AG04450 (cell line): ENCODE measurements around the gene SF3A1. TPM values are rescaled to one million over a fixed set of nuclear protein-coding genes. Genes with fewer than 3 reads are reported as not detected.
"Not testable (repeated sequence)": the region's sequence is repeated elsewhere in the genome, so short reads cannot be mapped to it uniquely, and the experiment has no call there.

Source experiments
- CTCF ChIA-PET: fragments of 300-600, 350-600 bp; formaldehyde crosslinking; extraction: SDS; loops from one replicate; lab custom pipeline; 2022; ENCODE audit warnings: antibody characterized with exemption, inconsistent platforms; lab: Charles Lee
- POLR2A ChIA-PET: fragments of 350-600 bp; formaldehyde crosslinking; extraction: SDS; loops from one replicate; lab custom pipeline; 2021; ENCODE audit warnings: antibody characterized with exemption, inconsistent platforms; lab: Yijun Ruan, JAX
- DNase-seq: peaks from one replicate; pipeline ENCODE4 v3.0.0-alpha.2; 2011; ENCODE audit warnings: low read depth, low spot score
- H3K27ac ChIP-seq: one replicate; pipeline ENCODE4 v1.5.1; 2012; ENCODE audit warnings: low read depth, low read length, control low read depth
- H3K27me3 ChIP-seq: one replicate; pipeline ENCODE4 v1.6.0; 2012; ENCODE audit warnings: low read length; ENCODE audit not compliant: control insufficient read depth, insufficient read depth
- H3K4me3 ChIP-seq: 2 replicates; pipeline ENCODE4 v1.5.1; 2011; ENCODE audit warnings: mild to moderate bottlenecking, low read depth, low read length, control low read depth
- H3K9me3 ChIP-seq: 2 replicates; pipeline ENCODE4 v1.5.1; 2012; ENCODE audit warnings: low read length; ENCODE audit not compliant: control insufficient read depth, insufficient read depth
- CTCF ChIP-seq: IDR thresholded peaks from 2 replicates; pipeline ENCODE4 v1.5.1; 2011; ENCODE audit warnings: low read depth, low read length, control low read depth, inconsistent platforms
- polyA plus RNA-seq: library from polyadenylated mRNA; depleted of rRNA; stranded (reverse); fragments of >200 nt; gene quantifications from 2 replicates; pipeline ENCODE4 v1.2.3, GENCODE V29; 2011

The SF3A1 gene
- polyA plus RNA-seq, 1 experiment = 53.1 TPM

GRCh38 chr22:30344447-30345200 is 12.1 kb downstream of the SF3A1 start:
- no peak for DNase-seq
- TF ChIP-seq CTCF = no peak
- CTCF ChIA-PET = no interaction called here
- H3K9me3 ChIP-seq = no peaks in the 10 kb centered on the region; the same call in 1 of the 2 replicates
- no peaks in the 10 kb centered on the region for H3K27me3 ChIP-seq
- no peak overlapping the region for H3K4me3 ChIP-seq
- POLR2A ChIA-PET = no interaction called here
- no peak overlapping the region for H3K27ac ChIP-seq

DNA sequence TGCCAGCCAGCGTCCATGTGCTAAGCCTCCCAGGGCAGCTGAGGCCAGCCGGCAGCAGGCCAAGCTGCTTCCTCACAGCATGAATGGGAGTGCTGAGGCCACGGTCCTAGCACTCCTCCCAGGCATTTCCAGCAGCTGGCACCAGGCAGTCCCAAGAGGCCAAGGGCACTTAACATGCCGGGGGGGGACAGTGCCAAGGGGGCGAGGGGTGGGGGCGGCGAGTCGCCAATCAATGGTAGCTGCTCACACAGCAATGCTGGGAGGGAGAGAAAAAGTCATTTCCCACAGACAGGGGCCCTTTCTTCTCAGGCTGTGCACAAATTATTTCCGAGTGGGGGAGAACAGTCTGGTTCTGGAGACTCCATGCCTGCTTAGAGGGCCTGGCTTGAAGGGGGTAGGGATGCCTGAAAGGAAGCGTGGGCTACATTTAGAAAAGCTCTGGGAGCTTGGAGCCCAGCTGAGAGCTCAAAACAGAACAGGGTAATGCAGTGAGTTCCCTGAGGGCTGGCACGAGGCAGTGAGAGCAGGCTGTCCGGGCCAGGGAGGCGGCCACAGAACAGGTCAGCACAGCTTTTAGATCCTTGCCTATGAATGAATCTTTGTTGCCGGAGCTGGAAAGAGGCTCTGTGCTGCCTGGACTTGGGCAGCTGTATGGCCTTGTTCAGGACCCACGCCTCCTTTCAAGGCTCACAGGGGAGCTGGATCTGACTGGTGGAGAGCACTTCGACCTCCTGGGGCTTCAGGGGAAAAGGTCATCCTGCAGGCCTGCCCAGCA is 15.6 kb downstream of the SF3A1 start:
- no peak for DNase-seq
- H3K4me3 ChIP-seq = no peak overlapping the region
- no peak overlapping the region for H3K27ac ChIP-seq
- H3K9me3 ChIP-seq = no peaks in the 10 kb centered on the region; the same call in 1 of the 2 replicates
- TF ChIP-seq CTCF = no peak
- ChIA-PET POLR2A (no interaction called here), CTCF (no interaction called here)
- H3K27me3 ChIP-seq = no peaks in the 10 kb centered on the region

- no peaks in the 10 kb centered on the region; the same call in 1 of the 2 replicates for H3K9me3 ChIP-seq
- ChIA-PET CTCF (no interaction called here), POLR2A (no interaction called here)
- H3K27ac ChIP-seq = no peak overlapping the region
- H3K27me3 ChIP-seq = no peaks in the 10 kb centered on the region
- DNase-seq = no peak
- no peak overlapping the region for H3K4me3 ChIP-seq
- no peak for TF ChIP-seq CTCF
Measured at GRCh38 chr22:30338802-30339201, 17.9 kb downstream of the SF3A1 start.

DNA sequence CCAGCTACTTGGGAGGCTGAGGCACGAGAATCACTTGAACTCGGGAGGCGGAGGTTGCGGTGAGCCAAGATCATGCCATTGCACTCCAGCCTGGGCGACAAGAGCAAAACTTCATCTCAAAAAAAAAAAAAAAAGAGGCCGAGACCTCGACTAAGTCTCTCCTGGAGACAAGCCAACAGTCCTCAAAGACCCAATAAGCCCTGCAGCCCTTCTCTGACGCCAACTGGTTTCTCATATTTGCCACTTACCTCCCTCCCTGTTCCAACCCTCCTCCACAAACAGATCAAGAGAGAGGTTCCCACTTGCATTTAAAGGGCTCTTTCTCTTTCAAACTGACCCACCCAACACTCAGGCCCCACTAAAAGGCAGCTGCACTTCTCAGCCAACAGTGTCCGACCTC is 18.4 kb downstream of the SF3A1 start:
- POLR2A ChIA-PET = not testable (repeated sequence)

GRCh38 chr22:30337461-30337778 is 19.3 kb downstream of the SF3A1 start:
- CTCF ChIA-PET = interaction anchor here (0.8 kb wide), 1 partner anchor 229 kb away, joined by 3 read pairs; no protein-coding TSS in a partner anchor

More for the DNA sequence above, 18.4 kb downstream of the SF3A1 start:
- not testable (repeated sequence) for H3K4me3 ChIP-seq, H3K27ac ChIP-seq, H3K27me3 ChIP-seq, DNase-seq, H3K9me3 ChIP-seq
- CTCF ChIA-PET = interaction anchor here (0.7 kb wide), 1 partner anchor 54 kb away, joined by 10 read pairs; no protein-coding TSS in a partner anchor

More at GRCh38 chr22:30337461-30337778, 19.3 kb downstream of the SF3A1 start:
- TF ChIP-seq CTCF = no peak
- Histone ChIP-seq H3K4me3 (no peak overlapping the region), H3K9me3 (no peaks in the 10 kb centered on the region; the same call in 1 of the 2 replicates), H3K27me3 (no peaks in the 10 kb centered on the region), H3K27ac (no peak overlapping the region)
- POLR2A ChIA-PET = no interaction called here
- DNase-seq = no peak
